HAP-1 (cell line): ENCODE measurements around the gene SLC25A26.

Experiments
- DNase-seq, 2 experiments: peaks; one replicate each; pipeline ENCODE4 v3.0.0-alpha.2; 2016 to 2020; ENCODE audit warnings: low spot score in 2 of 2
- H3K27me3 ChIP-seq: fragments of 250-450 bp; sonication (Bioruptor Pico); 2 replicates; pipeline ENCODE4 v1.5.1; 2020; ENCODE audit warnings: low read depth, mild to moderate bottlenecking, moderate library complexity
- H3K36me3 ChIP-seq: fragments of 250-450 bp; sonication (Bioruptor Pico); replicated peaks from 2 replicates; pipeline ENCODE4 v1.5.1; 2020; ENCODE audit warnings: mild to moderate bottlenecking
- H3K4me1 ChIP-seq: fragments of 250-450 bp; sonication (Bioruptor Pico); 2 replicates; pipeline ENCODE4 v1.5.1; 2020; ENCODE audit warnings: mild to moderate bottlenecking
- H3K4me3 ChIP-seq: fragments of 250-450 bp; sonication (Bioruptor Pico); 2 replicates; pipeline ENCODE4 v1.5.1; 2020; ENCODE audit warnings: mild to moderate bottlenecking, moderate library complexity
- H3K9me3 ChIP-seq: fragments of 250-450 bp; sonication (Bioruptor Pico); 2 replicates; pipeline ENCODE4 v1.5.1; 2020; ENCODE audit warnings: mild to moderate bottlenecking, moderate library complexity
- in situ Hi-C: fragments of 300-500 bp; cut with MboI; formaldehyde crosslinking; loops from 3 replicates; pipeline ENCODE4 v1.14.3; 2020; ENCODE audit warnings: low sequenced_read_pairs, inconsistent platforms, mixed read lengths

SLC25A26 gene

GRCh38 chr3:66237552-66237951, 16.8 kb downstream of the SLC25A26 start:
- in situ Hi-C loops, result no loop called here
- Histone ChIP-seq H3K4me3 (no peak overlapping the region), H3K9me3 (no peaks in the 10 kb centered on the region), H3K27me3 (no peaks in the 10 kb centered on the region), H3K36me3 (no peaks in the 10 kb centered on the region), H3K4me1 (no peaks in the 10 kb centered on the region)
- no peak for DNase-seq

GRCh38 chr3:66239513-66240123, 18.8 kb downstream of the SLC25A26 start:
- H3K36me3 ChIP-seq, result no peaks in the 10 kb centered on the region
- no peak overlapping the region for H3K4me3 ChIP-seq
- H3K9me3 ChIP-seq, result no peaks in the 10 kb centered on the region
- in situ Hi-C loops, result no loop called here
- H3K4me1 ChIP-seq, result no peaks in the 10 kb centered on the region; the same call in 1 of the 2 replicates
- DNase-seq, result no peak
- H3K27me3 ChIP-seq, result no peaks in the 10 kb centered on the region

DNA sequence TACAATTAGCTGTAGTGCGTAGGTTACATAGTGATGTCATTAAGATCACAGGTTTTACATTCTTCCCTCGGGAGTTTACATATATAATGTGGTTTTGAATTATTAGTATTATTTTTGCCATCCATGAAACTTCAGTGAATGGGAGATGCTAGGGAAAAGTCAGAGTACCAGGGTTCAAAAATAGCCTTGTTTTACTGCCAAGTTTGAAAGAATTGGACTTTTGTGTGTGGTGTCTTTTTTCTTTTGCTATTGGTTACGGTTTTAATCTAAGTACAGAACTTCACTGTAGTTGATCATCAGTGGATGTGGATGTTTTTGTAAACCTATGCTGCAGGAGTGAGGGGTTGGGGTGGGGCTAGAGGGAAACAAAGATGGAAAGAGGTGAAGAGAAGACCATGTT, 20.7 kb downstream of the SLC25A26 start:
- in situ Hi-C loops, result no loop called here
- no peaks in the 10 kb centered on the region; the same call in 1 of the 2 replicates for H3K4me1 ChIP-seq
- H3K36me3 ChIP-seq, result no peaks in the 10 kb centered on the region
- H3K4me3 ChIP-seq, result no peak overlapping the region
- H3K9me3 ChIP-seq, result no peaks in the 10 kb centered on the region
- DNase-seq, result no peak
- no peaks in the 10 kb centered on the region for H3K27me3 ChIP-seq

DNA sequence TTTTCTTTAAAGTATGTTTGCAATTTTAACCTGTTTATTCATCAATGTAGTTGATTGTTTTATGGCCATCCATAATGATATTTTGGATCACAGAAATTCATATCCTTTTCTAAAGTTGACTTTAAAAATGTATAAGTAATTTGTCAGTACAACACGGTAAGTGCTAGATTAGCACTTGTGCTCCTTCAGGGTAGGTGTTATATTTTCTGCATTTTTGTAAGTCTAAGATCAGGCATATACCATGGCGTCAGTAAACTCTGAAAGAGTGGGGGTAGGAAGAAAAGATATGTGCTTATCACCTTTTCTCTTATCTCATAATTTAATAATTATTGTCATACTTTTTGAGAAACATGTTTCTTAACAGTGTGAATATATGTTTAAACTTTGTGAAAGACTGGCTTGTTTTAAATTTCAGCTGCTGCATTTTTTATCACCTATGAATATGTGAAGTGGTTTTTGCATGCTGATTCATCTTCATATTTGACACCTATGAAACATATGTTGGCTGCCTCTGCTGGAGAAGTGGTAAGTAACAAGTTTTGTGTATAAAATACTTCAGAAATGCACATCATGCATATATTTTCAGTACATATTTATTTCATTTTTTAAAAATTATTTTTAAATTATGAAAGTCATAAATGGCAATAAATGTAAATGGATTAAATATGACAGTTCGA, 22.1 kb downstream of the SLC25A26 start:
- in situ Hi-C loops, result no loop called here
- no peak for DNase-seq
- Histone ChIP-seq H3K4me1 (no peaks in the 10 kb centered on the region; the same call in 1 of the 2 replicates), H3K4me3 (no peak overlapping the region), H3K36me3 (no peaks in the 10 kb centered on the region), H3K9me3 (no peaks in the 10 kb centered on the region), H3K27me3 (no peaks in the 10 kb centered on the region)

DNA sequence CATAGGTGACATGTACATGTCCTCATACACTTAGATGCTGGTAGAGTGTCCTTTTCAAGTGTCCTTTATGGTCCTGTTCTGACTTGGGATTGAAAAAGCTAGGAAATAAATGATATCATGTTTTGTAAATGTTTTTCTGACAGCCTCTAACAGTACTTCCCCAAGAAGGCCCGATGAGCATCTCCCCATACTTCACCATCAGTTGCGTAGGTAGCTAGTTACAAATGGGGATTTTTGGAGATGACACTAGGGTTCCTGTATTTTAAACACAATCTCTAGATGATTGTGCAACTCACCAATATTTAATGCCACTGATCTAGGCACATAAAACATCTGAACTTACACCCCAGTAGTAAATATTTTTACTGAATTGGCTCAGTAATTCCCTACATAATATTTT, 27.8 kb downstream of the SLC25A26 start:
- no peaks in the 10 kb centered on the region for H3K4me1 ChIP-seq
- no peak for DNase-seq
- H3K36me3 ChIP-seq, result no peaks in the 10 kb centered on the region
- no peak overlapping the region for H3K4me3 ChIP-seq
- H3K27me3 ChIP-seq, result no peaks in the 10 kb centered on the region
- no peaks in the 10 kb centered on the region for H3K9me3 ChIP-seq
- in situ Hi-C loops, result no loop called here

DNA sequence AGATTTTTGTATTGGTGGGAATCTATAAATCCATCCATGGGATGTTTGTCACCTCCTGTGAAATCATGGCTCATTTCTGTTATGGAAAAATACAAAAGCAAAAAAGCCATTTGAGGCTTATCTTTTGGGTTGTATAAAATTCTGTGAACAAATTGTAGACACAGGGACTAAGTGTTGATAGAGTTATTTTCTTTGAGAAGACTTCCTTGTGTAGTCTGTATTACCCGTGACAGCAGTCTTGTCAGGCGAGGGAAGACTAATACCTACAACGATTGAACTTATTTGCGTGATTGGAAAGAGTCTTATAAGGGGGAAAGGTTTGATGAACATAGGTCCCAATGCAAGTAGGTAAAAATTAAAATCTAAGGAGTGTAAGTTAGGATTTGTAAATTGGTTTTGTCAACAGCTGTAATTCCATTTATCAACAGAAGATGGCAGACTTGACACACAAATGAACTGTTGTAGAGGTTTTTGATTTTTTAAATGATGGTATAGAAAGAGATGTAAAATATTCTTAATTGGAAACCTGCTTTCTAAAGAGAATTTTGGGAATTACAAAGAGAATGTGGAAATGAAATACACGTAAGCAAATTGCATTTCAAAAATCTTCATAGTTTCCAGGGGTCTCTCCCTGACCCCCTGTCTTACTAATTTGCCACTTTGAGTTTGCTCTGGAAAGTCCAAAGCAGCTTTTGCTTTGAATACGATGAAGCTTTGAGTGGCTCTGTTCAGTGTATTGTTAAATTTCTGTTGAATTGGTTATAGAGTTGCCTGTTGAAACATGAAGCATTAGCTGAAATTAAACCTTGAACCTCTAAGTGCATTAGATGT, 33.2 kb downstream of the SLC25A26 start:
- no peaks in the 10 kb centered on the region for H3K9me3 ChIP-seq
- H3K27me3 ChIP-seq, result no peaks in the 10 kb centered on the region
- peak in 1 of 2 experiments; percentile 25 for DNase-seq
- no peaks in the 10 kb centered on the region for H3K36me3 ChIP-seq
- in situ Hi-C loops, result loop anchor here (10.0 kb wide), 1 partner anchor 581 kb away; no protein-coding TSS in a partner anchor
- H3K4me1 ChIP-seq, result no peaks in the 10 kb centered on the region
- no peak overlapping the region for H3K4me3 ChIP-seq

GRCh38 chr3:66255865-66256264, 35.1 kb downstream of the SLC25A26 start:
- no peak overlapping the region for H3K4me3 ChIP-seq
- no peaks in the 10 kb centered on the region for H3K27me3 ChIP-seq
- DNase-seq, result no peak
- in situ Hi-C loops, result loop anchor here (10.0 kb wide), 1 partner anchor 579 kb away; no protein-coding TSS in a partner anchor
- no peaks in the 10 kb centered on the region for H3K36me3 ChIP-seq
- no peaks in the 10 kb centered on the region for H3K4me1 ChIP-seq
- no peaks in the 10 kb centered on the region for H3K9me3 ChIP-seq

DNA sequence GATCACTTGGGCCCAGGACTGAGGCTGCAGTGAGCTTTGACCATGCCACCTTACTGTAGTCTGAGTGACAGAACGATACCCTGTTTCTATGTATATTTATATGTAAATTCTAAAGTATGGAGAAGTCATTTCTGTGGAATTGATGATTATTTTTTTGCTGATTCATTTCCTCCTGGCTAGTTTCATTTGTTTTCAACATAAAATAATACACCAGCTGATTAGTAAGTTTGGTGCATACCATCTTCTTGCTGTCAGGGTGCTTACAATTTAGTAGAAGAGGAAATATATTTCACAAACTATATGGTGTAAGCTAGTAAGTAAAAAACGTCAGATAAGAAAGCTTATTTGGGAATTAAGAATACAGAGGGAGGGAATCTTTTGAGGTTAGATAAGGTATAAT, 36.0 kb downstream of the SLC25A26 start:
- no peaks in the 10 kb centered on the region for H3K36me3 ChIP-seq
- H3K4me3 ChIP-seq, result no peak overlapping the region
- in situ Hi-C loops, result loop anchor here (10.0 kb wide), 1 partner anchor 578 kb away; no protein-coding TSS in a partner anchor
- DNase-seq, result no peak
- H3K4me1 ChIP-seq, result no peaks in the 10 kb centered on the region
- H3K27me3 ChIP-seq, result no peaks in the 10 kb centered on the region
- H3K9me3 ChIP-seq, result no peaks in the 10 kb centered on the region

- Histone ChIP-seq H3K4me3 (no peak overlapping the region), H3K27me3 (no peaks in the 10 kb centered on the region), H3K36me3 (no peaks in the 10 kb centered on the region), H3K9me3 (no peaks in the 10 kb centered on the region), H3K4me1 (no peaks in the 10 kb centered on the region)
- no peak for DNase-seq
- in situ Hi-C loops, result loop anchor here (10.0 kb wide), 1 partner anchor 575 kb away; no protein-coding TSS in a partner anchor
Observed at GRCh38 chr3:66259566-66260255, 38.9 kb downstream of the SLC25A26 start.

GRCh38 chr3:66260431-66260830, 39.6 kb downstream of the SLC25A26 start:
- in situ Hi-C loops, result no loop called here
- Histone ChIP-seq H3K4me3 (no peak overlapping the region), H3K36me3 (no peaks in the 10 kb centered on the region), H3K9me3 (no peaks in the 10 kb centered on the region), H3K4me1 (no peaks in the 10 kb centered on the region), H3K27me3 (no peaks in the 10 kb centered on the region)
- DNase-seq, result no peak

GRCh38 chr3:66261355-66261754, 40.6 kb downstream of the SLC25A26 start:
- no peaks in the 10 kb centered on the region for H3K36me3 ChIP-seq
- H3K27me3 ChIP-seq, result no peaks in the 10 kb centered on the region
- in situ Hi-C loops, result no loop called here
- H3K4me3 ChIP-seq, result no peak overlapping the region
- H3K9me3 ChIP-seq, result no peaks in the 10 kb centered on the region
- no peak for DNase-seq
- no peaks in the 10 kb centered on the region for H3K4me1 ChIP-seq

DNA sequence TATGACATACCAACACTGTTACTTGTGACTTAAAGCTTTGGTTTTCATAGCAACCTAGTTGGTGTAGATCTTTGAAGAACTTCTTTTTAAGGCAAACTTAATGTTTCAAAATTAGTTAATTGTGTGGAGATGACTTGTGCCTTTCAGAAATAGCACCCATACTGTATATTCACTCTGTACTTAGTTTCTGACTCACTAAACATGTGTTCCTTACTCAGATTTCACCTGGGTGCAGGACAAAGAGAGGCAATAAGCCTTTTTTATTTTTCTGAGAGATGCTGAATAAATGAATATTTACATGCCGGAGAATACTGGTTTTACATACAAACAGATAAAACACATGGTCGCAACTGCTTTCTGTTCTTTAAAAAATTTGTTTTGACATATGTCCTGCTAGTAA, 44.8 kb downstream of the SLC25A26 start:
- no peaks in the 10 kb centered on the region for H3K4me1 ChIP-seq
- no peak overlapping the region for H3K4me3 ChIP-seq
- H3K36me3 ChIP-seq, result no peaks in the 10 kb centered on the region
- in situ Hi-C loops, result no loop called here
- DNase-seq, result no peak
- no peaks in the 10 kb centered on the region for H3K9me3 ChIP-seq
- H3K27me3 ChIP-seq, result no peaks in the 10 kb centered on the region

GRCh38 chr3:66266551-66266950, 45.8 kb downstream of the SLC25A26 start:
- DNase-seq, result no peak
- Histone ChIP-seq H3K27me3 (no peaks in the 10 kb centered on the region), H3K4me3 (no peak overlapping the region), H3K4me1 (no peaks in the 10 kb centered on the region), H3K36me3 (no peaks in the 10 kb centered on the region), H3K9me3 (no peaks in the 10 kb centered on the region)
- in situ Hi-C loops, result no loop called here
